ENCODE measurements around the gene MIF4GD. TPM values are rescaled to one million over a fixed set of nuclear protein-coding genes. Genes with fewer than 3 reads are reported as not detected.
A peak's percentile ranks its signal among the peaks of the same experiment; 100 is the strongest.
"Not testable (repeated sequence)": the region's sequence is repeated elsewhere in the genome, so short reads cannot be mapped to it uniquely, and the experiment has no call there.

MIF4GD gene
- total RNA-seq, 1 experiment from 2014 or later = 13.1 TPM

DNA sequence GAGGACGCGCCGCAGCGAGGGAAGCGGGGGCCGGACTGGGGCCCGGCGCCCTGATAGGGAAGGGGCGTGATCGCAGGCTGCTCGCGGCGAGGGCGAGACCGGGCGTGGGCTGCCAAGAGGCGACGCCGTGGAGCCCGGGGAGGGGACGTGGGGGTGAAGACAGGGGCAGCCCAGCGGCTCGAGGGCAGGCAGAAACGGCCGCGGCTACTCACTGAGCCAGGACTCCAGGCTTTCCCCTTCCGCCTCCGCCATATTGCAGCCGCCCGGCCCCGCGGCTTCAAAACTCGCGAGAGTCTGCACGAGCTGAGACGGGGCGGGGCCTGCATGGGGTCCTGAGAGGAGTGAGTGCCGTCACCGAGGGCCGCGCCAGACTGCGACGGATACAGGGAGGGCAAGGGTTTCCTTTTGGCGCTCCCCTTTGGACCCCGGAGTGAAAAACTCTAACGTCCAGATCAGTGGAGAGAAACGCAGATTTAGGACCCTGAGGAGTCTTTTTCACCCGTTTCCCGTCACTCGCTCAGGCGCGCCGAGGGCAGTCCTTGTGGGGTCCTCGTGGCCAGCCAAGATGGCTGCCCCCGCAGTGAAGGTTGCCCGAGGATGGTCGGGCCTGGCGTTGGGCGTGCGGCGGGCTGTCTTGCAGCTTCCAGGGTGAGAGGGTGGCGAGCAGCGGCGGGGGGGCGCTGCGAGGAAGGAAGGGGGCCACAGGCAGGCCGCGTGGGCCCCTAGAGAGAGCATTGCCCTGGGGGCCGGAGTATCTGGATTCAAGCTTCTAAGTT is 9.5 kb downstream of the MIF4GD start, which contains the start of the genes GGA3 and MRPS7:
GGA3 (minus strand) TSS at position 271 of the 776 bp plus-strand sequence; CDS start at position 252, 19 bp downstream.
MRPS7 (plus strand) TSS at position 544 of the 776 bp plus-strand sequence; CDS start at position 566, 22 bp downstream.
- DNase-seq (ENCODE audit: low read depth) = peak; percentile 87

- no peak for DNase-seq (ENCODE audit: low read depth)
These were observed 10.2 kb downstream of the MIF4GD start for GRCh38 chr17:75260641-75261335.

GRCh38 chr17:75257228-75257627 is 13.8 kb downstream of the MIF4GD start:
- not testable (repeated sequence) for DNase-seq (ENCODE audit: low read depth)

DNA sequence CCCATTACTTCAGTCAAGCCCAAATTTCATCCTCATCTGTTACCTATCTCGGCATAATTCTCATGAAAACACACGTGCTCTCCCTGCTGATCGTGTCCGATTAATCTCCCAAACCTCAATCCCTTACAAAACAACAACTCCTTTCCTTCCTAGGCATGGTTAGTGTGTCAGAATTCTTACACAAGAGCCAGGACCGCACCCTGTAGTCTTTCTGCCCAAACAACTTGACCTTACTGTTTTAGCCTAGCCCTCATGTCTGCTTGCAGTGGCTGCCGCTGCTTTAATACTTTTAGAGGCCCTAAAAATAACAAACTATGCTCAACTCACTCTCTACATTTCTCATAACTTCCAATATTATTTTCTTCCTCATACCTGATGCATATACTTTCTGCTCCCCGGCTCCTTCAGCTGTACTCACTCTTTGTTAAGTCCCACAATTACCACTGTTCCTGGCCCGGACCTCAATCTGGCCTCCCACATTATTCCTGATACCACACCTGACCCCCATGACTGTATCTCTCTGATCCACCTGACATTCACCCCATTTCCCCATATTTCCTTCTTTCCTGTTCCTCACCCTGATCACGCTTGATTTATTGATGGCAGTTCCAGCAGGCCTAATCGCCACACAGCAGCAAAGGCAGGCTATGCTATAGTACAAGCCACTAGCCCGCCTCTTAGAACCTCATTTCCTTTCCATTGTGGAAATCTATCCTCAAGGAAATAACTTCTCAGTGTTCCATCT is 14.9 kb downstream of the MIF4GD start:
- not testable (repeated sequence) for DNase-seq (ENCODE audit: low read depth)

DNA sequence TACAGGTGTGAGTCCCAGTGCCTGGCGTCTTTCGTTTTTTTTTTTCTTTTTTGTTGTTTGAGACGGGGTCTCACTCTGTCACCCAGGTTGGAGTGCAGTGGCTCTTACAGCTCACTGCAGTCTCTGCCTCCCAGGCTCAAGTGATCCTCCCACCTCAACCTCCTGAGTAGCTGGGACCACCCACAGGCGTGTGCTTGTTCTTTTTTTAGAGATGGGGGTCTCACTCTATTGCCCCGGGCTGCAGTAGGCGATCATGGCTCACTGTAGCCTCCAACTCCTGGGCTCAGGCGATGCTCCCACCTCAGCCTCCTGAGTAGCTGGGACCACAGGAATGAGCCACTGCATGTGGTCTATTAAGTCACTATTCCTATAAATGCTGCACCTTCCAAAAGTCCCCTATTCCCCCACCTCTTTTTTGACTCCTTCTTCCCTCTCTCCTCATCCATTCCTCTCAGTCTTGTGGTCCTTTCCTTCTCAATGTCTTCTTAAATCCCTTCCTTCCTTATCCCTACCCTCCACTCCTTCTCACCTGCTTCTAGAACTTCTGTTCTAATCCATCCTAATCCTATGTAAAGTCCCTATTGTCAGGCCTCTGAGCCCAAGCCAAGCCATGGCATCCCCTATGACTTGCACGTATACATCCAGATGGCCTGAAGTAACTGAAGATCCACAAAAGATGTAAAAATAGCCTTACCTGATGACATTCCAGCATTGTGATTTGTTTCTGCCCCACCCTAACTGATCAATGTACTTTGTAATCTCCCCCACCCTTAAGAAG is 18.8 kb downstream of the MIF4GD start:
- DNase-seq (ENCODE audit: low read depth) = no peak

- DNase-seq (ENCODE audit: low read depth) = peak; percentile 55
These were observed 21.0 kb downstream of the MIF4GD start for GRCh38 chr17:75250009-75250471.

GRCh38 chr17:75249564-75249963 is 21.5 kb downstream of the MIF4GD start:
- no peak for DNase-seq (ENCODE audit: low read depth)

GRCh38 chr17:75246404-75246803 is 24.6 kb downstream of the MIF4GD start:
- DNase-seq (ENCODE audit: low read depth) = no peak

DNA sequence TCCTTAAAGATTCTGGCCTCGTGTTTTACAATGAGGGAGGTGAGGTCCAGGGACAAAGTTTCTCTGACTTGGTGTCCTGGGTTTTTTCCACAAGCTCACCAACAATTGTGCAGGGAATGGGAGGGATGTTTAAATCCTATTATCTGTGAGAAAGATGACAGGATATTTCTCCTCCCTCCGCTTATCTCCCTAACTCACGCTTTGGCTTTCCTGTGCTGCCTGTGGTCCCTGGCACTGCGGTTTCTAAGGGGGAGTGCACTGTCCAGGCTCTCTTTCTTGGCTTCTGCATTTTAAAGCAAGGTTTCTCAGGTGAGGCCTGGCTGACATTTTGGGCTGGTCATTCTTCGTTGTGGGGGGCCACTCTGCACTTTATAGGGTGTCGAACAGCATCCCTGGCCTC is 26.0 kb downstream of the MIF4GD start:
- no peak for DNase-seq (ENCODE audit: low read depth)

DNA sequence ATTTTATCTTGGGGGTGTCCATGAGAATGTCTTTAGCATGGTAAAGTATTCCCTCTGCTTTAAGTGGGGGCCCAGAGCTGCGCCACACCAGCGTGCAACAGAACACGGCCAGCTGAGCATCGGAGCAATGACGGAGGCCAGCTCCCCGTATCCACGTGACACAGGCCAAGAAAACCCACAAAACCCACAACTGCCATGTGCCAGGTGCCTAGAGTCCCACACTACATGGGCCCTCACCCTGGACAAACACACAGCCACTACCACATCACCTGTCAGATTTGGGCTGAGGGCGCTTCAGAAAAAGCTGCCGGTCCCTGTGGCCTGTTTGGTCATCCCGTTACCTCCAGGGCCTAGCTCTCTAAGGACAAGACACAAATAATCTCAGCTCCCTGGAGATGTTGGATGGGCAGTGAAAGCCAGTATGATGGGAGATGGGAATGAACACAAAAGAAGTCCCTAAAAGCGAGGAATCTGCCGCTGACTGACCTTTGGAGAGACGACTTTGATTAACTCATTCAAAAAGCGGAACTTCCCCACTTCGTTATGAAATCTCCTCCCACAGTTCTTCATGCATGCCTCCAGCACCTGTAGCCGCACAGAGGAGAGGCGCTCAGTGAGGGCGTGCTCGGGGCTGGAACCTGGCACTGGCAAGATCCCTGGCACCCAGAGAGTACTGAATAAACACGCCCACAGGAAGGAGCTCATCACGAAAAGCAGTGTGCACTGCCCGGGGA is 26.7 kb downstream of the MIF4GD start:
- DNase-seq (ENCODE audit: low read depth) = no peak

GRCh38 chr17:75242461-75243042 is 28.5 kb downstream of the MIF4GD start:
- DNase-seq (ENCODE audit: low read depth) = no peak

DNA sequence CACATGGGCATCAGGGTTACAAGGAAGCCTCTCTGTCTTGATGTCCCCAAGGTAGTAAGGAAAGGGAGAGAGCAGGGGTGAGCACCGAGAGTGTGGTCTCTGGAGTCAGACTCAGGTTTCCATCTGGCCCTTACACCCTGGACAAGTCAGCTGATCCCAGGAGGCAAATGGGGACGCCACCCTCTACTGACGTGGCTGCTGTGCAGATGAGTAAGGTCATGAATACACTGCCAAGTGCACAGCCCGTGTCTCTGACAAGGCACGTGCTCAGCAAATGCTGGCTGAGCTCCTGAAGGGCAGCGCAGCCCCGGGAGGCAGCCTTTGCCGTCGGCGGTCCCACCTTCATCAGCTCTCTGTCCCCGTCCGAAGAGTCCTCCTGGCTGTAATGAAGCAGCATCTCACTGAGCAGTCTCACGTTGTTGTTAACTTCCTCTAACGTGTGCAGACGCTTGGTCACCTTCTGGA is 29.0 kb downstream of the MIF4GD start:
- DNase-seq (ENCODE audit: low read depth) = no peak

- DNase-seq (ENCODE audit: low read depth) = no peak
These were observed 29.5 kb downstream of the MIF4GD start for GRCh38 chr17:75241502-75241901.

DNA sequence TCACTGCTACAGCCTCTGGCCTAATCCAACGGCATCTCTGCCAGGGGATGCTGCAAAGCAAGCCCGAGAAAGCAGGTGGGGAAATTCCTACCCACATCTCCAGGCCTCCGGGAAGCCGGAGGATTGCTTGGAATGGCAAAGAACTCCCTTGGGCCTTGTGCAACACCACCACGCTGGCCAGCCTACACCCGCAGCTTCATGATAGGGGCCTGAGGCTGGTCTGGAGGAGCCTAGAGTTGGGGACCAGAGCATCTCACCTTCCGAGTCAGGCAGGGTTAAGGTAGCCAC is 29.9 kb downstream of the MIF4GD start:
- no peak for DNase-seq (ENCODE audit: low read depth)

DNA sequence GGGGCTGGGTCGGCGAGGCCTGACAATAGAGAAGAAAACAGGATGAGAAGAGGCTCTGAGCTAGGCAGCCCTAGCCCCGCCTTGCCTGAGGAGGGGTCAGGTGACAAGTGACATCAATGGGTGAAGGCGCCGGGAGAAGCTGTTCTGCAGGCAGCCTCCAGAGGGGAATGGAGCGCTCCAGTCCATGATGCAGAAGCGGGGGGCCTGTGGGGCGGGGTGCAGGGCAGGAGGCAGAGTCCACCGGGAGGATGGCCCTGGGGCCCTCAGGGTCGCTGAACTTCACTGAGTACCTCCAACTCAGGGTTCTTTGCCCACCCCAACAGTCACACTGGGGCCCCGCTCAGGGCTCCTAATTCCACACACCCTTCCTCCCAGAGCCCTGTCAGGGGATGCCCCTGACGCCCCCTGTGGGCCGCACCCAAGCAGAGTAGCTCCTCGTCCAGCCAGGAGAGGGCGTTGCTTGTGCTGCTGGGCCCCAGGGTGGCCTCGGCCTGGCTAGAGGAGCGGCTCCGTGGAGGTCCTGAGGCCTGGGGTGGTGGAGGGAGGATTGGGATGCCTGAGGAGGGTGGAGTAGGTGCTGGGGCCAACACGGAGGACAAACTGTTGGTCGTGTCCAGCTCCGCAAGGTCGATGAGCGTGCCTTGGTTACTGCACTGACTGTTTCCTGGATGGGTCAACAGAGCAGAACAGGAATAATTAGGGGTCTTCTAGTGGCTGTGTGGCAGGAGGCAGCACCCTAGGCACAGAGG is 30.5 kb downstream of the MIF4GD start:
- peak; percentile 20 for DNase-seq (ENCODE audit: low read depth)

- DNase-seq (ENCODE audit: low read depth) = no peak
These were observed 31.1 kb downstream of the MIF4GD start for GRCh38 chr17:75239778-75240393.

GRCh38 chr17:75239214-75239613 is 31.8 kb downstream of the MIF4GD start:
- DNase-seq (ENCODE audit: low read depth) = no peak

DNA sequence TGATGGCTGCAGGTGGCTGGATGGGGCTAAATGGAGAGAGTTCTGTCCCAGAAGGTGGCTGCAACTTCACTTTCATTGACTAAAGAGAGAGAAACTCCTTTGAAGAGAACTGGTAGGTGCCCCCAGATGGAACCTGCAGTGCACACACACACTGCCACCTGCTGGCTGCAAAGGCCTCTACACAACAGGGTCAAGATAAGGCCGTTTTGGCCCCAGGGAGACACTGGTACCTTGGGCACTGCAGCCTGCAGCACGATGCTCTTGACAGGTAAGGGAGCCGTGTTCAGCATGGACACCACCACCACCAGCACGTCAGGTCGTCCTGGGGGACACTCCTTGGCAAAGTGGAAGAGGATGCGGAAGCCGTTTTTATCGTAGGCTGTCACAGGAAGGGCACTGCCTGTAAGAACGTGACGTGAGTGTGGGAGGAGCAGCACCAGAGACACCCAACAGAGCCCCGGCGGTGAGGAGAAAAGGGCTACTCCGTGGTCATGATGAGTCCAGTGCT is 32.3 kb downstream of the MIF4GD start:
- DNase-seq (ENCODE audit: low read depth) = peak; percentile 48
